Spleen (tissue), 11 donors: ENCODE measurements around the gene BCL2. TPM values are rescaled to one million over a fixed set of nuclear protein-coding genes. Genes with fewer than 3 reads are reported as not detected.

Experiments used
- DNase-seq: peaks from one replicate; pipeline ENCODE4 v3.0.0-alpha.2; 2020
- H3K27ac ChIP-seq, 8 donors: fragments of 200-600 bp; sonication (generic) in 7 of 8; 1 replicate in 4 of 8; 2 replicates in 4 of 8; pipeline versions ENCODE4 v1.5.0 to v1.8.0; 2016 to 2021; ENCODE audit warnings: inconsistent platforms in 4 of 8, mild to moderate bottlenecking in 4 of 8, moderate library complexity in 1 of 8
- H3K27me3 ChIP-seq, 7 donors: fragments of 200-600 bp; sonication (generic) in 6 of 7; replicated peaks in 1 of 7; 1 replicate in 4 of 7; 2 replicates in 3 of 7; pipeline versions ENCODE4 v1.5.0 to v1.8.0; 2016 to 2021; ENCODE audit warnings: inconsistent platforms in 3 of 7, mild to moderate bottlenecking in 1 of 7
- H3K36me3 ChIP-seq, 6 donors: fragments of 200-600 bp; sonication (generic) in 5 of 6; 1 replicate in 4 of 6; 2 replicates in 2 of 6; pipeline versions ENCODE4 v1.5.0 to v1.8.0; 2016 to 2021; ENCODE audit warnings: inconsistent platforms in 2 of 6
- H3K4me1 ChIP-seq, 6 donors: fragments of 200-600 bp; sonication (generic) in 5 of 6; 1 replicate in 3 of 6; 2 replicates in 3 of 6; pipeline versions ENCODE4 v1.5.0 to v1.8.0; 2016 to 2021; ENCODE audit warnings: inconsistent platforms in 3 of 6
- H3K4me3 ChIP-seq, 8 donors: fragments of 200-600 bp; sonication (generic) in 7 of 8; 1 replicate in 4 of 8; 2 replicates in 4 of 8; pipeline versions ENCODE4 v1.5.0 to v1.8.0; 2016 to 2021; ENCODE audit warnings: inconsistent platforms in 4 of 8, mild to moderate bottlenecking in 4 of 8, moderate library complexity in 2 of 8
- H3K9me3 ChIP-seq, 8 donors: fragments of 200-600 bp; sonication (generic) in 7 of 8; 1 replicate in 4 of 8; 2 replicates in 4 of 8; pipeline versions ENCODE4 v1.5.0 to v1.8.0; 2016 to 2021; ENCODE audit warnings: inconsistent platforms in 4 of 8
- CTCF ChIP-seq, 11 experiments: fragments of 200-600 bp in 7 of 11; fragments of 450-650 bp in 4 of 11; sonication (generic) in 4 of 11; IDR thresholded peaks in 8 of 11; conservative IDR thresholded peaks in 3 of 11; 1 replicate in 7 of 11; 2 replicates in 4 of 11; pipeline versions ENCODE4 v1.4.0 to v1.8.0; 2016 to 2021; ENCODE audit warnings: antibody characterized with exemption in 11 of 11, inconsistent platforms in 4 of 11, mild to moderate bottlenecking in 1 of 11
- POLR2A ChIP-seq, 3 donors: fragments of 450-650 bp; IDR thresholded peaks; one replicate each; pipeline ENCODE4 v1.5.1; 2017; ENCODE audit warnings: antibody characterized with exemption in 3 of 3, mild to moderate bottlenecking in 1 of 3
- POLR2AphosphoS5 ChIP-seq, 3 donors: sonication (generic); formaldehyde crosslinking; IDR thresholded peaks; one replicate each; pipeline ENCODE4 v1.5.1; 2017; ENCODE audit warnings: antibody characterized with exemption in 3 of 3
- WGBS, 5 donors: extraction: QIAGEN DNeasy Blood & Tissue Kit in 3 of 5; methylation state at CpG; one replicate each; pipeline versions ENCODE4 v1.1.5 to v1.1.7; 2013 to 2018; 5-methylcytosine and 5-hydroxymethylcytosine counted together
- intact Hi-C: fragments of 100-400 bp; cut with DNase I; formaldehyde crosslinking; loops from one replicate; pipeline ENCODE4 v1.15.0; 2023; ENCODE audit warnings: low total_unique reads
- polyA plus RNA-seq, 3 donors: library from polyadenylated mRNA; stranded (reverse); fragments of 200-250 nt; gene quantifications; one replicate each; pipeline ENCODE4 v1.2.1, GENCODE V29; 2013
- total RNA-seq, 7 donors: library from RNA; depleted of rRNA in 3 of 7; stranded (reverse); fragments of >200 nt in 3 of 7; fragmentation: NEBNext Ultra II Directional in 4 of 7; extraction: Animal tissue kit (Norgen Biotek cat#: 25700) in 4 of 7; gene quantifications; one replicate each; pipeline versions ENCODE4 v1.1.0 to v1.2.1, GENCODE V29; 2016 to 2021
- donor health status: healthy with polysubstance abuse.
- donor health status: DM: no; HTN: no; CAD: no; lungs with moderate emphysema.
- donor health status: DM: no; HTN: no; CAD: no.
- donor health status: Bipolar disorder and iron deficiency.
- donor health status: healthy.
- donor health status: DM: no; HTN: no; CAD: no.
- donor health status: DM: yes; HTN: yes; CAD: no.

The BCL2 gene
- total and polyA plus RNA-seq, 10 donors: 9.6 to 112 (median 69.1) TPM

- DNase-seq: no peak
- Histone ChIP-seq H3K4me3 (no peak overlapping the region), H3K9me3 (no peaks in the 10 kb centered on the region), H3K27ac (peak overlapping the region in 1 of 8 donors; percentile 39), H3K36me3 (peaks cover 0 to 15% (median 0%) of the 10 kb centered on the region in 6 donors), H3K4me1 (peaks cover 7 to 89% (median 58%) of the 10 kb centered on the region in 6 donors), H3K27me3 (no peaks in the 10 kb centered on the region)
- TF ChIP-seq POLR2A (IDR thresholded peaks at IDR 0.05) (no peak), POLR2AphosphoS5 (IDR thresholded peaks at IDR 0.05) (no peak)
- intact Hi-C loops: loop anchor here (10.0 kb wide), 1 partner anchor 81 kb away; the partner anchor contains the start of gene BCL2
- 81 to 86% (median 85%) methylated on average over 9 of the region's 9 CpGs for WGBS, 5 donors
Measured at GRCh38 chr18:63233334-63233733, 86.2 kb downstream of the BCL2 start.

GRCh38 chr18:63232826-63233225, 86.7 kb downstream of the BCL2 start:
- TF ChIP-seq CTCF (IDR thresholded peaks at IDR 0.05 in 8 of 11, conservative IDR thresholded peaks at IDR 0.05 in 3 of 11): no peak
- TF ChIP-seq POLR2A (IDR thresholded peaks at IDR 0.05): no peak
- no peak for TF ChIP-seq POLR2AphosphoS5 (IDR thresholded peaks at IDR 0.05)
- WGBS, 5 donors: 63 to 84% (median 81%) methylated on average over 2 of the region's 2 CpGs
- Histone ChIP-seq H3K4me3 (no peak overlapping the region), H3K4me1 (peaks cover 7 to 87% (median 56%) of the 10 kb centered on the region in 6 donors), H3K27ac (peak overlapping the region in 1 of 8 donors; percentile 15), H3K27me3 (no peaks in the 10 kb centered on the region), H3K36me3 (peaks cover 0 to 14% (median 0%) of the 10 kb centered on the region in 6 donors), H3K9me3 (peaks cover 0 to 4% (median 0%) of the 10 kb centered on the region in 8 donors)
- intact Hi-C loops: loop anchor here (10.0 kb wide), 1 partner anchor 82 kb away; the partner anchor contains the start of gene BCL2
- DNase-seq: no peak

- peaks cover 2 to 76% (median 45%) of the 10 kb centered on the region in 6 donors for H3K4me1 ChIP-seq
- no peak for DNase-seq
- intact Hi-C loops: loop anchor here (10.0 kb wide), 1 partner anchor 85 kb away; the partner anchor contains the start of gene BCL2
- peaks cover 0 to 17% (median 4%) of the 10 kb centered on the region in 6 donors for H3K36me3 ChIP-seq
- H3K27me3 ChIP-seq: no peaks in the 10 kb centered on the region
- H3K9me3 ChIP-seq: peaks cover 0 to 25% (median 7%) of the 10 kb centered on the region in 8 donors
- H3K4me3 ChIP-seq: peak overlapping the region in 2 of 8 donors; percentile 2 to 13
- TF ChIP-seq CTCF (IDR thresholded peaks at IDR 0.05 in 8 of 11, conservative IDR thresholded peaks at IDR 0.05 in 3 of 11) (no peak), POLR2A (IDR thresholded peaks at IDR 0.05) (no peak), POLR2AphosphoS5 (IDR thresholded peaks at IDR 0.05) (no peak)
- peak overlapping the region in 6 of 8 donors; percentile 22 to 57 (median 52) for H3K27ac ChIP-seq
Measured at GRCh38 chr18:63229971-63230370, 89.6 kb downstream of the BCL2 start.

- Histone ChIP-seq H3K36me3 (peaks cover 0 to 17% (median 4%) of the 10 kb centered on the region in 6 donors), H3K4me3 (no peak overlapping the region), H3K9me3 (peaks cover 0 to 25% (median 7%) of the 10 kb centered on the region in 8 donors), H3K4me1 (peaks cover 10 to 76% (median 36%) of the 10 kb centered on the region in 6 donors), H3K27ac (peak overlapping the region in 1 of 8 donors; percentile 77), H3K27me3 (no peaks in the 10 kb centered on the region)
- TF ChIP-seq POLR2A (IDR thresholded peaks at IDR 0.05) (no peak), CTCF (IDR thresholded peaks at IDR 0.05 in 8 of 11, conservative IDR thresholded peaks at IDR 0.05 in 3 of 11) (no peak), POLR2AphosphoS5 (IDR thresholded peaks at IDR 0.05) (no peak)
- DNase-seq: no peak
- intact Hi-C loops: no loop called here
- WGBS, 5 donors: 82 to 98% (median 94%) methylated on average over 5 to 6 of the region's 6 CpGs
Measured at GRCh38 chr18:63225434-63225833, 94.1 kb downstream of the BCL2 start.
